SK-N-SH (cell line): ENCODE results near the gene CDH18. TPM values are rescaled to one million over a fixed set of nuclear protein-coding genes. Genes with fewer than 3 reads are reported as not detected.

Experiments
- CTCF ChIA-PET: fragments of 300-600, 350-600 bp; formaldehyde crosslinking; extraction: SDS; loops from one replicate; lab custom pipeline; 2021; lab: Yijun Ruan, JAX
- POLR2A ChIA-PET: fragments of 350-600 bp; sonication (Branson Sonifier 250); formaldehyde crosslinking; extraction: SDS; loops from one replicate; lab custom pipeline; 2020; ENCODE audit warnings: antibody characterized with exemption, inconsistent platforms; lab: Yijun Ruan, JAX
- DNase-seq: peaks from one replicate; pipeline ENCODE4 v3.0.0; 2012
- H2AFZ ChIP-seq: fragments of 200-600 bp; sonication (generic); 2 replicates; pipeline ENCODE4 v1.8.1; 2016; ENCODE audit warnings: antibody characterized with exemption, mild to moderate bottlenecking, low read depth
- H3F3A ChIP-seq: fragments of 200-600 bp; sonication (generic); replicated peaks from 2 replicates; pipeline ENCODE3; 2016; ENCODE audit warnings: antibody characterized with exemption, mild to moderate bottlenecking; ENCODE audit not compliant: insufficient read depth
- H3K27ac ChIP-seq, 2 experiments: fragments of 200-500 bp in 1 of 2; fragments of 200-600 bp in 1 of 2; sonication (Bioruptor generic) in 1 of 2; sonication (generic), shearing (Covaris generic) in 1 of 2; 2 replicates each; pipeline versions ENCODE4 v1.5.1 to v1.6.1; 2014 to 2016; ENCODE audit warnings: low read depth in 2 of 2, inconsistent platforms in 1 of 2, low read length in 1 of 2, mild to moderate bottlenecking in 1 of 2, mixed read lengths in 1 of 2
- H3K27me3 ChIP-seq: fragments of 200-600 bp; sonication (generic), shearing (Covaris generic); 2 replicates; pipeline ENCODE4 v1.6.1; 2016; ENCODE audit warnings: mixed run types; ENCODE audit not compliant: insufficient read depth
- H3K36me3 ChIP-seq, 2 experiments: fragments of 200-500 bp in 1 of 2; fragments of 200-600 bp in 1 of 2; sonication (Bioruptor generic) in 1 of 2; sonication (generic) in 1 of 2; replicated peaks in 1 of 2; 2 replicates each; pipeline versions ENCODE3 to v1.5.1; 2014 to 2016; ENCODE audit warnings: low read length in 1 of 2, mild to moderate bottlenecking in 1 of 2; ENCODE audit not compliant: insufficient read depth in 2 of 2, control insufficient read depth in 1 of 2
- H3K4me1 ChIP-seq, 2 experiments: fragments of 200-500 bp in 1 of 2; fragments of 200-600 bp in 1 of 2; sonication (Bioruptor generic) in 1 of 2; sonication (generic), shearing (Covaris generic) in 1 of 2; 2 replicates each; pipeline versions ENCODE4 v1.5.1 to v1.6.1; 2014 to 2016; ENCODE audit warnings: low read depth in 1 of 2, low read length in 1 of 2, mixed run types in 1 of 2; ENCODE audit not compliant: insufficient read depth in 2 of 2, control insufficient read depth in 1 of 2
- H3K4me2 ChIP-seq: fragments of 200-600 bp; sonication (generic), shearing (Covaris generic); 2 replicates; pipeline ENCODE4 v1.6.1; 2017; ENCODE audit warnings: mixed run types
- H3K4me3 ChIP-seq, 2 experiments: fragments of 200-500 bp in 1 of 2; fragments of 200-600 bp in 1 of 2; sonication (Bioruptor generic) in 1 of 2; sonication (generic), shearing (Covaris generic) in 1 of 2; 2 replicates each; pipeline versions ENCODE4 v1.5.1 to v1.8.1; 2014 to 2016; ENCODE audit warnings: low read depth in 2 of 2, inconsistent platforms in 1 of 2, low read length in 1 of 2, mild to moderate bottlenecking in 1 of 2, mixed read lengths in 1 of 2, moderate library complexity in 1 of 2
- H3K79me2 ChIP-seq: fragments of 200-600 bp; sonication (generic); 2 replicates; pipeline ENCODE4 v1.8.1; 2017; ENCODE audit warnings: mild to moderate bottlenecking; ENCODE audit not compliant: insufficient read depth
- H3K9ac ChIP-seq: fragments of 200-600 bp; sonication (generic); 2 replicates; pipeline ENCODE4 v1.6.1; 2017; ENCODE audit warnings: mixed run types
- H3K9me2 ChIP-seq: fragments of 200-600 bp; sonication (generic); 2 replicates; pipeline ENCODE4 v1.6.1; 2017; ENCODE audit warnings: mixed run types
- H3K9me3 ChIP-seq: fragments of 200-600 bp; sonication (generic); 2 replicates; pipeline ENCODE4 v1.6.1; 2017; ENCODE audit warnings: mixed run types, mild to moderate bottlenecking, moderate library complexity
- H4K20me1 ChIP-seq: fragments of 200-600 bp; sonication (generic); 2 replicates; pipeline ENCODE4 v1.6.1; 2017; ENCODE audit warnings: mild to moderate bottlenecking, mixed run types; ENCODE audit not compliant: insufficient read depth
- CHD2 ChIP-seq: fragments of 150-350 bp; IDR thresholded peaks from 2 replicates; pipeline ENCODE4 v1.6.1; 2018; ENCODE audit warnings: low read length; ENCODE audit not compliant: partially characterized antibody
- EZH2phosphoT487 ChIP-seq: fragments of 200-600 bp; sonication (generic); IDR thresholded peaks from 2 replicates; pipeline ENCODE4 v1.6.1; 2017; ENCODE audit warnings: low read depth, mixed run types, mild to moderate bottlenecking, antibody characterized with exemption, moderate library complexity, borderline replicate concordance
- FOSL2 ChIP-seq: IDR thresholded peaks from 2 replicates; pipeline ENCODE4 v1.4.0; 2012; ENCODE audit warnings: low read depth, mild to moderate bottlenecking, moderate library complexity, borderline replicate concordance
- FOXJ3 ChIP-seq: sonication (generic); formaldehyde crosslinking; IDR thresholded peaks from 2 replicates; pipeline ENCODE4 v1.5.1; 2020; ENCODE audit warnings: mild to moderate bottlenecking, missing genetic modification reagents
- FOXM1 ChIP-seq: IDR thresholded peaks from 2 replicates; pipeline ENCODE4 v1.4.0; 2012; ENCODE audit warnings: low read depth, mild to moderate bottlenecking
- GABPA ChIP-seq: IDR thresholded peaks from 2 replicates; pipeline ENCODE4 v1.4.0; 2012; ENCODE audit warnings: low read depth, mild to moderate bottlenecking
- GATA2 ChIP-seq: sonication (generic); formaldehyde crosslinking; IDR thresholded peaks from 2 replicates; pipeline ENCODE4 v1.5.0; 2020; ENCODE audit warnings: mild to moderate bottlenecking, missing genetic modification reagents
- IRF3 ChIP-seq: fragments of 150-350 bp; IDR thresholded peaks from 2 replicates; pipeline ENCODE4 v1.6.1; 2016; ENCODE audit warnings: mild to moderate bottlenecking, low read depth, low read length
- JUND ChIP-seq: IDR thresholded peaks from 2 replicates; pipeline ENCODE4 v1.4.0; 2012
- MAX ChIP-seq: IDR thresholded peaks from 2 replicates; pipeline ENCODE4 v1.4.0; 2012; ENCODE audit warnings: low read depth
- MEF2A ChIP-seq: IDR thresholded peaks from 2 replicates; pipeline ENCODE4 v1.4.0; 2012; ENCODE audit warnings: low read depth, borderline replicate concordance
- MXI1 ChIP-seq: IDR thresholded peaks from 2 replicates; pipeline ENCODE4 v1.6.1; 2012; ENCODE audit warnings: mild to moderate bottlenecking, low read depth, low read length, improper control_type of control experiment
- NRF1 ChIP-seq: IDR thresholded peaks from 2 replicates; pipeline ENCODE4 v1.6.1; 2012; ENCODE audit warnings: low read depth, mild to moderate bottlenecking, low read length
- PBX3 ChIP-seq: IDR thresholded peaks from 2 replicates; pipeline ENCODE4; 2012
- POLR2AphosphoS5 ChIP-seq: IDR thresholded peaks from 2 replicates; pipeline ENCODE4 v1.6.1; 2012; ENCODE audit warnings: low read depth, low read length
- RAD21 ChIP-seq: IDR thresholded peaks from 2 replicates; pipeline ENCODE4 v1.6.1; 2012; ENCODE audit warnings: mild to moderate bottlenecking, low read length
- RCOR1 ChIP-seq: fragments of 150-350 bp; IDR thresholded peaks from 2 replicates; pipeline ENCODE4 v1.6.1; 2017; ENCODE audit warnings: antibody characterized with exemption, low read length
- RFX5 ChIP-seq: IDR thresholded peaks from 2 replicates; pipeline ENCODE4 v1.6.1; 2012; ENCODE audit warnings: mild to moderate bottlenecking, improper control_type of control experiment, low read length
- RXRA ChIP-seq: IDR thresholded peaks from 2 replicates; pipeline ENCODE4 v1.4.0; 2012; ENCODE audit warnings: low read depth, mild to moderate bottlenecking, borderline replicate concordance
- SIN3A ChIP-seq: IDR thresholded peaks from 2 replicates; pipeline ENCODE4 v1.6.1; 2012; ENCODE audit warnings: low read depth, mild to moderate bottlenecking, low read length, moderate library complexity, borderline replicate concordance
- TAF1 ChIP-seq: IDR thresholded peaks from 2 replicates; pipeline ENCODE4 v1.6.1; 2012; ENCODE audit warnings: low read depth, mild to moderate bottlenecking, low read length, moderate library complexity, borderline replicate concordance
- TCF12 ChIP-seq: IDR thresholded peaks from 2 replicates; pipeline ENCODE4 v1.4.0; 2012
- TEAD4 ChIP-seq: IDR thresholded peaks from 2 replicates; pipeline ENCODE4 v1.4.0; 2012; ENCODE audit warnings: mild to moderate bottlenecking, borderline replicate concordance; ENCODE audit not compliant: insufficient read depth
- USF1 ChIP-seq: IDR thresholded peaks from 2 replicates; pipeline ENCODE4 v1.4.0; 2012; ENCODE audit warnings: low read depth, borderline replicate concordance
- USF2 ChIP-seq: fragments of 150-350 bp; IDR thresholded peaks from 2 replicates; pipeline ENCODE4 v1.6.1; 2017; ENCODE audit warnings: antibody characterized with exemption, low read length, low read depth, borderline replicate concordance
- ZBTB33 ChIP-seq: IDR thresholded peaks from 2 replicates; pipeline ENCODE4 v1.4.0; 2012; ENCODE audit warnings: low read depth, borderline replicate concordance
- WGBS: methylation state at CpG from one replicate; pipeline ENCODE4 v1.1.6; 2017; ENCODE audit warnings: low lambda C conversion rate; 5-methylcytosine and 5-hydroxymethylcytosine counted together
- polyA plus RNA-seq, 3 experiments: library from polyadenylated mRNA; depleted of rRNA; stranded (reverse); fragments of >200 nt; gene quantifications; 2 replicates each; pipeline ENCODE4 v1.2.3, GENCODE V29; 2012

The CDH18 gene
- polyA plus RNA-seq, 1 of the 3 experiments (the other 2 are of a cell fraction): 6.0 TPM

GRCh38 chr5:19885040-19885824 is 102.8 kb downstream of the CDH18 start:
- ChIA-PET CTCF (no interaction called here), POLR2A (no interaction called here)
- Histone ChIP-seq H3K4me1 (no peaks in the 10 kb centered on the region), H4K20me1 (no peaks in the 10 kb centered on the region), H3K27me3 (no peaks in the 10 kb centered on the region), H3K4me2 (peak overlapping the region; percentile 57; the same call in 1 of the 2 replicates), H2AFZ (no peak overlapping the region), H3K4me3 (no peak overlapping the region), H3K27ac (peak overlapping the region in 1 of 2 experiments; percentile 65; a peak in 2 of 4 replicates), H3K9me3 (no peaks in the 10 kb centered on the region), H3K79me2 (no peaks in the 10 kb centered on the region), H3K36me3 (no peaks in the 10 kb centered on the region), H3K9me2 (no peaks in the 10 kb centered on the region), H3K9ac (no peak overlapping the region), H3F3A (peaks cover 26% of the 10 kb centered on the region)
- DNase-seq: no peak
- 48% methylated on average over 5 of the region's 5 CpGs for WGBS
- TF ChIP-seq FOXJ3 (CRISPR knock-in tag) (no peak), EZH2phosphoT487 (no peak), POLR2AphosphoS5 (no peak), GABPA (no peak), USF1 (no peak), PBX3 (peak; percentile 88), IRF3 (no peak), RAD21 (no peak), USF2 (no peak), FOSL2 (peak; percentile 25; the same call in 1 of the 2 replicates), SIN3A (no peak), RFX5 (no peak), JUND (peak; percentile 89), MXI1 (no peak), GATA2 (no peak), MAX (no peak), NRF1 (no peak), CHD2 (no peak), TEAD4 (peak; percentile 79; the same call in 1 of the 2 replicates), FOXM1 (peak; percentile 72; the same call in 1 of the 2 replicates), RCOR1 (no peak), TAF1 (no peak), RXRA (peak; percentile 80; the same call in 1 of the 2 replicates), MEF2A (no peak; the same call in 1 of the 2 replicates), TCF12 (peak; percentile 94), ZBTB33 (no peak)
